SK-N-SH treated with all-trans-retinoic acid at 6 μM for 48 hours (cell line): ENCODE results near the gene KCTD20.
"Not testable (repeated sequence)": the region's sequence is repeated elsewhere in the genome, so short reads cannot be mapped to it uniquely, and the experiment has no call there.

Experiments used
- ATAC-seq: fragments of 200-7000 bp; cut with Tn5 transposase; 3 replicates; pipeline ENCODE4 v1.9.1; 2020; ENCODE audit warnings: mild to moderate bottlenecking, moderate library complexity
- ARNTL ChIP-seq: fragments of 450-650 bp; formaldehyde crosslinking; IDR thresholded peaks from 2 replicates; pipeline ENCODE4 v1.5.0; 2020; ENCODE audit warnings: low read depth, mild to moderate bottlenecking, moderate library complexity, borderline replicate concordance
- BACH2 ChIP-seq: fragments of 250-450 bp; sonication (Bioruptor Pico); IDR thresholded peaks from 2 replicates; pipeline ENCODE4 v1.9.0; 2021; ENCODE audit warnings: mild to moderate bottlenecking, borderline replicate concordance
- CSDC2 ChIP-seq: fragments of 250-450 bp; sonication (Bioruptor Pico); IDR thresholded peaks from 2 replicates; pipeline ENCODE4 v1.5.0; 2020; ENCODE audit warnings: mild to moderate bottlenecking, moderate library complexity
- ESRRG ChIP-seq: fragments of 250-450 bp; sonication (Bioruptor Pico); IDR thresholded peaks from 2 replicates; pipeline ENCODE4 v1.6.1; 2021; ENCODE audit warnings: mild to moderate bottlenecking
- GLIS3 ChIP-seq: fragments of 250-450 bp; sonication (Bioruptor Pico); IDR thresholded peaks from 2 replicates; pipeline ENCODE4 v1.5.0; 2020; ENCODE audit warnings: mild to moderate bottlenecking, moderate library complexity
- ISL1 ChIP-seq: fragments of 250-450 bp; sonication (Bioruptor Pico); IDR thresholded peaks from 2 replicates; pipeline ENCODE4 v2.1.2; 2022; ENCODE audit warnings: mild to moderate bottlenecking, moderate library complexity
- PATZ1 ChIP-seq: fragments of 250-450 bp; sonication (Bioruptor Pico); IDR thresholded peaks from 2 replicates; pipeline ENCODE4 v1.8.0; 2020; ENCODE audit warnings: mild to moderate bottlenecking, moderate library complexity, borderline replicate concordance
- POU6F1 ChIP-seq: fragments of 250-450 bp; sonication (Bioruptor Pico); IDR thresholded peaks from 2 replicates; pipeline ENCODE4 v1.8.0; 2021; ENCODE audit warnings: low read depth, mild to moderate bottlenecking, moderate library complexity, borderline replicate concordance
- PPARA ChIP-seq: fragments of 250-450 bp; sonication (Bioruptor Pico); IDR thresholded peaks from 2 replicates; pipeline ENCODE4 v1.5.0; 2020; ENCODE audit warnings: mild to moderate bottlenecking, borderline replicate concordance
- SNAI2 ChIP-seq: fragments of 250-450 bp; sonication (Bioruptor Pico); IDR thresholded peaks from 2 replicates; pipeline ENCODE4 v1.5.0; 2020; ENCODE audit warnings: mild to moderate bottlenecking, moderate library complexity
- TCF4 ChIP-seq: fragments of 250-450 bp; sonication (Bioruptor Pico); IDR thresholded peaks from 2 replicates; pipeline ENCODE4 v1.8.0; 2021; ENCODE audit warnings: mild to moderate bottlenecking, moderate library complexity, borderline replicate concordance
- TOX ChIP-seq: fragments of 250-450 bp; sonication (Bioruptor Pico); IDR thresholded peaks from 2 replicates; pipeline ENCODE4 v1.8.0; 2021; ENCODE audit warnings: mild to moderate bottlenecking, moderate library complexity, borderline replicate concordance
- ZC3H10 ChIP-seq: fragments of 250-450 bp; sonication (Bioruptor Pico); IDR thresholded peaks from 2 replicates; pipeline ENCODE4 v1.5.1; 2021; ENCODE audit warnings: mild to moderate bottlenecking, moderate library complexity
- ZFP3 ChIP-seq: fragments of 250-450 bp; sonication (Bioruptor Pico); IDR thresholded peaks from 2 replicates; pipeline ENCODE4 v1.5.0; 2020; ENCODE audit warnings: mild to moderate bottlenecking, moderate library complexity
- ZNF565 ChIP-seq: fragments of 450-650 bp; formaldehyde crosslinking; conservative IDR thresholded peaks from 2 replicates; pipeline ENCODE4 v1.5.0; 2020; ENCODE audit warnings: low read depth, mild to moderate bottlenecking, moderate library complexity
- TF ChIP-seq, protein P1 (sequence below): fragments of 250-450 bp; sonication (Bioruptor Pico); IDR thresholded peaks from 2 replicates; pipeline ENCODE4 v1.5.1; 2021; ENCODE audit warnings: mild to moderate bottlenecking, moderate library complexity
- TF ChIP-seq, protein P2 (sequence below): fragments of 250-450 bp; sonication (Bioruptor Pico); IDR thresholded peaks from 2 replicates; pipeline ENCODE4 v1.5.1; 2020; ENCODE audit warnings: low read depth, mild to moderate bottlenecking, moderate library complexity

Gene KCTD20

GRCh38 chr6:36478051-36478526, 35.3 kb downstream of the KCTD20 start:
- no peak for ATAC-seq
- TF ChIP-seq CSDC2 (CRISPR knock-in tag) = no peak
- no peak for TF ChIP-seq TOX (CRISPR knock-in tag)
- TF ChIP-seq ZFP3 = no peak
- TF ChIP-seq GLIS3 = no peak
- TF ChIP-seq, protein P1, sequence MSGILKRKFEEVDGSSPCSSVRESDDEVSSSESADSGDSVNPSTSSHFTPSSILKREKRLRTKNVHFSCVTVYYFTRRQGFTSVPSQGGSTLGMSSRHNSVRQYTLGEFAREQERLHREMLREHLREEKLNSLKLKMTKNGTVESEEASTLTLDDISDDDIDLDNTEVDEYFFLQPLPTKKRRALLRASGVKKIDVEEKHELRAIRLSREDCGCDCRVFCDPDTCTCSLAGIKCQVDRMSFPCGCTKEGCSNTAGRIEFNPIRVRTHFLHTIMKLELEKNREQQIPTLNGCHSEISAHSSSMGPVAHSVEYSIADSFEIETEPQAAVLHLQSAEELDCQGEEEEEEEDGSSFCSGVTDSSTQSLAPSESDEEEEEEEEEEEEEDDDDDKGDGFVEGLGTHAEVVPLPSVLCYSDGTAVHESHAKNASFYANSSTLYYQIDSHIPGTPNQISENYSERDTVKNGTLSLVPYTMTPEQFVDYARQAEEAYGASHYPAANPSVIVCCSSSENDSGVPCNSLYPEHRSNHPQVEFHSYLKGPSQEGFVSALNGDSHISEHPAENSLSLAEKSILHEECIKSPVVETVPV (CRISPR knock-in tag) = no peak
- TF ChIP-seq ESRRG = no peak
- TF ChIP-seq, protein P2, sequence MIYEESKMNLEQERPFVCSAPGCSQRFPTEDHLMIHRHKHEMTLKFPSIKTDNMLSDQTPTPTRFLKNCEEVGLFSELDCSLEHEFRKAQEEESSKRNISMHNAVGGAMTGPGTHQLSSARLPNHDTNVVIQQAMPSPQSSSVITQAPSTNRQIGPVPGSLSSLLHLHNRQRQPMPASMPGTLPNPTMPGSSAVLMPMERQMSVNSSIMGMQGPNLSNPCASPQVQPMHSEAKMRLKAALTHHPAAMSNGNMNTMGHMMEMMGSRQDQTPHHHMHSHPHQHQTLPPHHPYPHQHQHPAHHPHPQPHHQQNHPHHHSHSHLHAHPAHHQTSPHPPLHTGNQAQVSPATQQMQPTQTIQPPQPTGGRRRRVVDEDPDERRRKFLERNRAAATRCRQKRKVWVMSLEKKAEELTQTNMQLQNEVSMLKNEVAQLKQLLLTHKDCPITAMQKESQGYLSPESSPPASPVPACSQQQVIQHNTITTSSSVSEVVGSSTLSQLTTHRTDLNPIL = no peak
- TF ChIP-seq ZC3H10 (CRISPR knock-in tag) = no peak
- TF ChIP-seq POU6F1 (CRISPR knock-in tag) = no peak
- TF ChIP-seq ZNF565 (CRISPR knock-in tag) = no peak
- TF ChIP-seq ARNTL (CRISPR knock-in tag) = no peak
- TF ChIP-seq SNAI2 (CRISPR knock-in tag) = no peak
- TF ChIP-seq PATZ1 (CRISPR knock-in tag) = no peak
- no peak for TF ChIP-seq BACH2 (CRISPR knock-in tag)
- no peak for TF ChIP-seq ISL1 (CRISPR knock-in tag)
- no peak for TF ChIP-seq TCF4 (CRISPR knock-in tag)

DNA sequence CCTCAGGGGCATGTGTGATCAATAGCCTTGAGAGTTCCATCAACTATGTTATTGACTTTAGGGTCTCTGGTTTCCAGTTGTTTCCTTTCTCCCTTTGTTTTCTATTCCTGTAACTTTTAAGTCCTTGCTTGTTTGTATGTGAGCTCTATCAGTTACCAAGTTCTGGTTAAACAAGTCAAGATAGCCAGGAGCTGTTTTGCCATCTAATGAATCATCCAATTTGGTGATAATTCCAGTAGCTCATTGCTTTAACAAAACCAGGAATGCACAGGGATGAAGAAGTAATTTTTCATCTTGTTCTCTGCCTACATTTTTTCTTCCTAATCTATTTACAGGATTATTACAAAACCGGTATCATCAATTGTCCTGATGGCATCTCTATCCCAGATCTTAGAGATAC, 36.5 kb downstream of the KCTD20 start:
- ATAC-seq = no peak
- TF ChIP-seq ISL1 (CRISPR knock-in tag) (0 out of 2 replicates have a peak, but pooled peaks have one; percentile 40), PATZ1 (CRISPR knock-in tag) (no peak), ARNTL (CRISPR knock-in tag) (no peak), TOX (CRISPR knock-in tag) (no peak), SNAI2 (CRISPR knock-in tag) (no peak), ZNF565 (CRISPR knock-in tag) (no peak)
- TF ChIP-seq, protein P1 (CRISPR knock-in tag) = no peak

DNA sequence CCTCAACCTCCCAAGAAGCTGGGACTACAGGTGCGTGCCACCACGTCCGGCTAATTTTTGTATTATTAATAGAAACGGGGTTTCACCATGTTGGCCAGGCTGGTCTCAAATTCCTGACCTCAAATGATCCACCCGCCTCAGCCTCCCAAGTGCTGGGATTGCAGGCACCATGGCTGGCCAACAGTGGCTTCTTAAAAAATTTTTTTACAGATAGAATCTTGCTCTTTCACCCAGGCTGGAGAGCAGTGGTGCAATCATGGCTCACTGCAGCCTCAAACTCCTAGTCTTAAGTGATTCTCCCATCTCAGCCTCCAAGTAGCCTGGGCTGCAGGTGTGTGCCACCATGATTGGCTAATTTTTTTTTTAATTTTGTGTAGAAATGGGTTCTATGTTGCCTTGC, 40.5 kb downstream of the KCTD20 start:
- not testable (repeated sequence) for ATAC-seq

- TF ChIP-seq PPARA (CRISPR knock-in tag) (no peak), ISL1 (CRISPR knock-in tag) (no peak), ESRRG (no peak), SNAI2 (CRISPR knock-in tag) (no peak), PATZ1 (CRISPR knock-in tag) (no peak)
- TF ChIP-seq, protein P1 (CRISPR knock-in tag) = no peak
- no peak for ATAC-seq
These were observed 41.9 kb downstream of the KCTD20 start for GRCh38 chr6:36484736-36485135.
